ENCODE measurements around the gene SPATS2.
A peak's percentile ranks its signal among the peaks of the same experiment; 100 is the strongest.

The SPATS2 gene

GRCh38 chr12:49465132-49465531 lies 97.9 kb downstream of the SPATS2 start:
- Histone ChIP-seq H3K79me2 (ENCODE audit: control insufficient read depth, insufficient read depth, low read length, unreplicated experiment) (peaks cover 12% of the 10 kb centered on the region), H3K4me1 (ENCODE audit: control insufficient read depth, insufficient read depth, low read length, unreplicated experiment) (no peaks in the 10 kb centered on the region), H3K27ac (ENCODE audit: low read depth, low read length) (no peak overlapping the region), H2AFZ (ENCODE audit: low read length, unreplicated experiment) (no peak overlapping the region), H3K4me3 (ENCODE audit: low read depth, low read length) (no peak overlapping the region), H3K36me3 (ENCODE audit: insufficient read depth, low read length) (peaks cover 23% of the 10 kb centered on the region), H3K27me3 (ENCODE audit: insufficient read depth, low read length) (no peaks in the 10 kb centered on the region)

DNA sequence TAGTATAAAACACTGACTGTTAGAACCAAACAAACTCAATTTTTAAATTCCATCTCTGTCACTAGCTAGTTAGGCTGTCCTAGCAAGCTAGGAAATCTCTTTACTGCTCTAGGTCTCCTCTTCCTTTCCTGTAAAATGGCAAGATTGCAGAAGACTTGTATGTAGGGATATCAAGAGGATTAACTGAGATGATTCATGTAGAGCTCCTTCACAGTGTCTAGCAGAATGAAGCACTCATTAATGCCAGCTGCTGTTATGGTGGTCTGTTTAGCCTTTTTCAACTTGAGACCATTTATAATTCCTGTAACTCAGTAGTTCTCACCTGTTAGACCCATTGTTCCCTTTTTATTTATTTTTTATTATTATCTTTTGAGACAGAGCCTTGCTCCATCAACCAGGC lies 103.7 kb downstream of the SPATS2 start:
- H2AFZ ChIP-seq (ENCODE audit: low read length, unreplicated experiment) = no peak overlapping the region
- no peak overlapping the region for H3K4me3 ChIP-seq (ENCODE audit: low read depth, low read length)
- H3K4me1 ChIP-seq (ENCODE audit: control insufficient read depth, insufficient read depth, low read length, unreplicated experiment) = no peaks in the 10 kb centered on the region
- no peak overlapping the region for H3K27ac ChIP-seq (ENCODE audit: low read depth, low read length)
- 0 out of 2 replicates have a peak, but pooled peaks cover 4% of the 10 kb centered on the region for H3K36me3 ChIP-seq (ENCODE audit: insufficient read depth, low read length)
- no peaks in the 10 kb centered on the region for H3K27me3 ChIP-seq (ENCODE audit: insufficient read depth, low read length)
- H3K79me2 ChIP-seq (ENCODE audit: control insufficient read depth, insufficient read depth, low read length, unreplicated experiment) = peaks cover 21% of the 10 kb centered on the region

GRCh38 chr12:49471557-49471956 lies 104.3 kb downstream of the SPATS2 start:
- Histone ChIP-seq H3K36me3 (ENCODE audit: insufficient read depth, low read length) (0 out of 2 replicates have a peak, but pooled peaks cover 4% of the 10 kb centered on the region), H3K27ac (ENCODE audit: low read depth, low read length) (no peak overlapping the region), H2AFZ (ENCODE audit: low read length, unreplicated experiment) (no peak overlapping the region), H3K27me3 (ENCODE audit: insufficient read depth, low read length) (no peaks in the 10 kb centered on the region), H3K79me2 (ENCODE audit: control insufficient read depth, insufficient read depth, low read length, unreplicated experiment) (peaks cover 21% of the 10 kb centered on the region), H3K4me1 (ENCODE audit: control insufficient read depth, insufficient read depth, low read length, unreplicated experiment) (no peaks in the 10 kb centered on the region), H3K4me3 (ENCODE audit: low read depth, low read length) (no peak overlapping the region)

DNA sequence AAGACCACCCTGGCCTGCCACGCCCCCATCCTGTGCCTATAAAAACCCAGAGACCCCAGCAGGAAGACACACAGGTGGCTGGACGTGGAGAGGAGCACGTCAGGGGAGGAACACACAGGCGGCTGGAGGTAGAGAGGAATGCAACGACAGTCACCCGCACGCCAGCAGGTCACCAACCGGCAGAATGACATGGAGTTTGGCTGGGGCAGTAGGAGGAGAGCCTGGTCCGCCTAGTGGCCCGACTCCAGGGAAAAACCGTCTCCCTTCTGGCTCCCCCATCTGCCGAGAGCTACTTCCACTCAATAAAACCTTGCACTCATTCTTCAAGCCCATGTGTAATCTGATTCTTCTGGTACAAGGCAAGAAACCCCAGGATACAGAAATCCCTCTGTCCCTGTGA lies 108.8 kb downstream of the SPATS2 start:
- Histone ChIP-seq H3K27ac (ENCODE audit: low read depth, low read length) (no peak overlapping the region), H3K27me3 (ENCODE audit: insufficient read depth, low read length) (no peaks in the 10 kb centered on the region), H3K36me3 (ENCODE audit: insufficient read depth, low read length) (0 out of 2 replicates have a peak, but pooled peaks cover 4% of the 10 kb centered on the region), H3K4me3 (ENCODE audit: low read depth, low read length) (no peak overlapping the region), H2AFZ (ENCODE audit: low read length, unreplicated experiment) (no peak overlapping the region), H3K79me2 (ENCODE audit: control insufficient read depth, insufficient read depth, low read length, unreplicated experiment) (peaks cover 45% of the 10 kb centered on the region), H3K4me1 (ENCODE audit: control insufficient read depth, insufficient read depth, low read length, unreplicated experiment) (no peaks in the 10 kb centered on the region)

- peaks cover 51% of the 10 kb centered on the region for H3K79me2 ChIP-seq (ENCODE audit: control insufficient read depth, insufficient read depth, low read length, unreplicated experiment)
- no peak overlapping the region for H3K4me3 ChIP-seq (ENCODE audit: low read depth, low read length)
- peaks cover 24% of the 10 kb centered on the region for H3K4me1 ChIP-seq (ENCODE audit: control insufficient read depth, insufficient read depth, low read length, unreplicated experiment)
- no peak overlapping the region for H2AFZ ChIP-seq (ENCODE audit: low read length, unreplicated experiment)
- H3K36me3 ChIP-seq (ENCODE audit: insufficient read depth, low read length) = peaks cover 4% of the 10 kb centered on the region; the same call in 1 of the 2 replicates
- no peaks in the 10 kb centered on the region for H3K27me3 ChIP-seq (ENCODE audit: insufficient read depth, low read length)
- H3K27ac ChIP-seq (ENCODE audit: low read depth, low read length) = no peak overlapping the region
Measured at GRCh38 chr12:49478949-49479664, 111.8 kb downstream of the SPATS2 start.

- Histone ChIP-seq H3K4me1 (ENCODE audit: control insufficient read depth, insufficient read depth, low read length, unreplicated experiment) (peaks cover 24% of the 10 kb centered on the region), H3K27me3 (ENCODE audit: insufficient read depth, low read length) (no peaks in the 10 kb centered on the region), H3K27ac (ENCODE audit: low read depth, low read length) (peak overlapping the region; percentile 27), H2AFZ (ENCODE audit: low read length, unreplicated experiment) (no peak overlapping the region), H3K36me3 (ENCODE audit: insufficient read depth, low read length) (peaks cover 4% of the 10 kb centered on the region; the same call in 1 of the 2 replicates), H3K79me2 (ENCODE audit: control insufficient read depth, insufficient read depth, low read length, unreplicated experiment) (peaks cover 38% of the 10 kb centered on the region), H3K4me3 (ENCODE audit: low read depth, low read length) (no peak overlapping the region)
Measured at GRCh38 chr12:49482095-49483051, 115.1 kb downstream of the SPATS2 start.

- peaks cover 24% of the 10 kb centered on the region for H3K4me1 ChIP-seq (ENCODE audit: control insufficient read depth, insufficient read depth, low read length, unreplicated experiment)
- H3K36me3 ChIP-seq (ENCODE audit: insufficient read depth, low read length) = peaks cover 4% of the 10 kb centered on the region; the same call in 1 of the 2 replicates
- H3K79me2 ChIP-seq (ENCODE audit: control insufficient read depth, insufficient read depth, low read length, unreplicated experiment) = peaks cover 33% of the 10 kb centered on the region
- H3K27me3 ChIP-seq (ENCODE audit: insufficient read depth, low read length) = no peaks in the 10 kb centered on the region
- H3K27ac ChIP-seq (ENCODE audit: low read depth, low read length) = no peak overlapping the region
- H2AFZ ChIP-seq (ENCODE audit: low read length, unreplicated experiment) = no peak overlapping the region
- no peak overlapping the region for H3K4me3 ChIP-seq (ENCODE audit: low read depth, low read length)
Measured at GRCh38 chr12:49483619-49484018, 116.4 kb downstream of the SPATS2 start.

DNA sequence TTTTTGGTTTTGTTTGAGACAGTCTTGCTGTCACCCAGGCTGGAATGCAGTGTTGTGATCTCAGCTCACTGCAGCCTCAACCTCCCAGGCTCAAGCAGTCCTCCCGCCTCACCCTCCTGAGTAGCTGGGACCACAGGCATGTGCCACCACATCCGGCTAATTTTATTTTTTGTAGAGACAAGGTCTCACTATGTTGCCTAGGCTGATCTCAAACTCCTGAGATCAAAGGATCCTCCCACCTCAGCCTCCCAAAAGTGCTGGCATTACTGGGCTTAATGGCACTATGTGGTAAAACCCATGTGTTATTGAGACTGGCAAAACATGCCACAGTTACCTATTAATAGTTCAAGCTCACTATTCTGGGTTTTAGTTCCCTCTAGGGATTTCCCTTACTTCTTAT lies 120.3 kb downstream of the SPATS2 start:
- Histone ChIP-seq H3K4me3 (ENCODE audit: low read depth, low read length) (no peak overlapping the region), H2AFZ (ENCODE audit: low read length, unreplicated experiment) (no peak overlapping the region), H3K27me3 (ENCODE audit: insufficient read depth, low read length) (no peaks in the 10 kb centered on the region), H3K36me3 (ENCODE audit: insufficient read depth, low read length) (peaks cover 7% of the 10 kb centered on the region), H3K27ac (ENCODE audit: low read depth, low read length) (no peak overlapping the region), H3K4me1 (ENCODE audit: control insufficient read depth, insufficient read depth, low read length, unreplicated experiment) (peaks cover 36% of the 10 kb centered on the region), H3K79me2 (ENCODE audit: control insufficient read depth, insufficient read depth, low read length, unreplicated experiment) (peaks cover 10% of the 10 kb centered on the region)

DNA sequence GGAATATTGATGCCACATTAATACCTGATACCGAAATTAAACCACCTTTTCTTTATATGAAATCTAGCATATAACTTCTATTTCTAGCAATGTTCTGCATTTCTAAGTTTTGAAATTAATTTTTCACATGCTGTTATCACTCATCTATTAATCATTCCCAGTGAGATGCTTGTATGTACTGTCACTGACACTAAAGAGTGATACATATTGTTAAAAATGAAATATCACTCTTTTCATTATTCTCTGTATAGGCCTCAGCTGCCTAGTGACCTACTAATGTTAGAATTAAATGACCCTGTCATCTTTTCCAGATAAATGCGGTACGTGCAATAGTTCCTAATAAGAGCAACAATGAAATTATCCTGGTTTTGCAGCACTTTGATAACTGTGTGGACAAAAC lies 121.9 kb downstream of the SPATS2 start:
- Histone ChIP-seq H3K36me3 (ENCODE audit: insufficient read depth, low read length) (peaks cover 7% of the 10 kb centered on the region; the same call in 1 of the 2 replicates), H2AFZ (ENCODE audit: low read length, unreplicated experiment) (no peak overlapping the region), H3K4me3 (ENCODE audit: low read depth, low read length) (no peak overlapping the region), H3K27ac (ENCODE audit: low read depth, low read length) (peak overlapping the region; percentile 76), H3K79me2 (ENCODE audit: control insufficient read depth, insufficient read depth, low read length, unreplicated experiment) (peaks cover 5% of the 10 kb centered on the region), H3K4me1 (ENCODE audit: control insufficient read depth, insufficient read depth, low read length, unreplicated experiment) (peaks cover 24% of the 10 kb centered on the region), H3K27me3 (ENCODE audit: insufficient read depth, low read length) (no peaks in the 10 kb centered on the region)

DNA sequence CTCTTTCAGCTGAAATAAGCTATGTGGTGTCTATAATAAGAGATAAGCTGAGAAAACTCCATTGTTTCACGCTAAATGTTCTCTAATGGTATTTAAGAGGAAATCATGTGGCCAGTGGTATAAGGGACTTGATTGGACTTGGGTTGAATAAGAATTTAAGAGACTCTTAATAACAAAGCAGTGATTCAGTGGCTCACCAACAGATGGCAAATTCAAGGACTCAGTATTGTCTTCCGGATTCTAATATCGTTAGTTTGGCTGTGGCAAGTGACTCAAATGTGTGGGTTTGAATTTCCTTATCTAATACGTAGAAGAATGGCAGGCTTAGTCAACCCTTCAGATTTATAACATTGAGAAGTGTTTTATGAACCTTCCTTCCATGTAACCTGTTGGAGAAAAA lies 122.5 kb downstream of the SPATS2 start:
- H3K27ac ChIP-seq (ENCODE audit: low read depth, low read length) = peak overlapping the region; percentile 76
- H3K36me3 ChIP-seq (ENCODE audit: insufficient read depth, low read length) = peaks cover 6% of the 10 kb centered on the region; the same call in 1 of the 2 replicates
- H2AFZ ChIP-seq (ENCODE audit: low read length, unreplicated experiment) = no peak overlapping the region
- H3K79me2 ChIP-seq (ENCODE audit: control insufficient read depth, insufficient read depth, low read length, unreplicated experiment) = peaks cover 5% of the 10 kb centered on the region
- no peak overlapping the region for H3K4me3 ChIP-seq (ENCODE audit: low read depth, low read length)
- H3K4me1 ChIP-seq (ENCODE audit: control insufficient read depth, insufficient read depth, low read length, unreplicated experiment) = peaks cover 24% of the 10 kb centered on the region
- no peaks in the 10 kb centered on the region for H3K27me3 ChIP-seq (ENCODE audit: insufficient read depth, low read length)

Measured in ACC112 (cell line).